Inferior parietal cortex (tissue), 1 donor: ENCODE results near the gene SCD5.

ENCODE experiments used
- DNase-seq: peaks from one replicate; pipeline ENCODE4 v3.0.0-alpha.2; 2016; ENCODE audit errors: extremely low spot score

Gene SCD5

DNA sequence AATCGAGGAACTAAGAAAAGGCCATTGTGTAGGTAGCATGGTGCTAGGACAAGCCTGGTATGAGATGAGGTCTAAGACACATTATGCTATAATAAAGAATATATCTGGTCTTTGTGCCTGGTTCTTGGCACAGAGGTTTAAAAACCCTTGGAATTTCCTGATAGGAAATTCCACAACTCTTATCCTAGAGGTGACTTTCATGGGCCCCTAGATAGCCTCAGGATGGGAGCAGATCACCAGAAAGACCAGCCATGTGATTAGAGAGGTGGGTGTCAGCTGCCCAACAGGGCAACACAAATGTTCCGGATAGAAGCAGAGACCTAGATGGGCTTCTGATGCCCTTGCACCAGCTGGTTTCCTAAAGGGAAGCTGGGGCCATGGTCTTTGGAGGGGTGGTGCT lies 107.2 kb downstream of the SCD5 start:
- DNase-seq = no peak

DNA sequence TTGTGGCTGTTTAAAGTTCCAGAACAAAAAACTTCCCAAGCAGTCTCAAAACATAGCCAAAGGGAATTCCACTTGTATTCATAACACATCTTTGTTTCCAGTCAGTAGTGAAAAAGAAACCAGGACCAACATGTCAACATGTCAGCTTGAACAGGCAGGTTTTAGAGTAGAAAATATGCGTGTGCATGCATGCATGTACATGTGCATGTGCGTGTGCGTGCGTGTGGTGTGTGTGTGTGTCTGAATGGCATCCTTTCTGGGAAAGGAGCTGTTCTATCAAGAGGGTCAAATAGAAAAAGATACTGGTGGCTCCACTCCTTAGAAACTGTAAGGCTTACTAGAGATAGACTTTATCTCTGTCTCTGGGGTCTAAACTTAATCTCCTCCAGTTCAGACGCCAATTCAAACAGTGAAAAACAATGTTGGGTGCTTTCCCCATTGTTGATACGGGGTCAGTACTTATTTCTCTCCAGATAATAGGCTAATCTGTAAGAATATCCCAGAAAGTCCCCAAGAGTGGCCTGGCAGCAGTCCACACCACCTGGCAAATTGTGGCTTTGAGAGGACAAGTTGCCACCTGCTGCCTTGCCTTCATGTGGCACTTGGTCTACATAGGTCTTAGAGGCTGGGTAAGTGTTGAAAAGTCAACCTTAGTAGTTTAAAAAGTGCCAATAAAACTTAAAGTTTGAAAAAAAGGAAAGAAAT lies 110.4 kb downstream of the SCD5 start:
- DNase-seq = no peak

DNA sequence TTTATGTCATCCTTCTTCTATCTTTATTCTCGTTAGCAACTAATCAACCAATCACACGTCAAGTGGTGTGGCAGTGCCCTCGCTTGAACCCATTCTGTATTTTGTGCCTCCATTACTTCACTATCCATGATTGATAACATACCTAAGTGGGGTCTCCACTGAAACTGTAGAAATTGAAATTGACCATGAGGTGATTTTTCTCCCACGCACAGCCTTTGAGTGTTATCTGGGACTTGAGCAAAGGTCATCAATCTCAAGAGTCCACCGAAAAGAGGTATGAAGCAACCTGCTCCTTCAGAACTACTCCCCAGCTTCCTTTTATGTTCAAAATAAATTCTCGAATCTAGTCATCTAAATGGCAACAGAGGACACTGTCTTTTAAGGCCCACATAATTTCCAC lies 111.1 kb downstream of the SCD5 start:
- no peak for DNase-seq

DNA sequence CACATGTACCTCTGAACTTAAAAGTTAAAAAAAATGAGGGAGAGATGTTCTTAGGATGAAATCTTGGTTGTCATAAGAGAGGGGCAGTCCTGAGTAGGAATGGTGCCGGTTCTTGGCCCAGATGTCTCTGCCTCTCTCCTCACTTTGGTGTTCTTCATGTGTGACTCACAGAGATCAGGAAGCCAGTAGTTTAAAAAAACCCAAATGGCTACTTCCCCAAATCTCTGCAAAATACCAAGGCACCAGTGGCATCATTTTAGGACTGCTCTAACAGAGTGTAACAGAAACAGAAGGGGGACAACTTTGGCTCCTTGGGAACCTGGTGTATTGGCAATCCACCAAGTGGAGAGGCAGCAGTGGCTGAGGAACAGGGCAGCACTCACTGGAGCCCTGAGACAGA lies 116.8 kb downstream of the SCD5 start:
- no peak for DNase-seq

DNA sequence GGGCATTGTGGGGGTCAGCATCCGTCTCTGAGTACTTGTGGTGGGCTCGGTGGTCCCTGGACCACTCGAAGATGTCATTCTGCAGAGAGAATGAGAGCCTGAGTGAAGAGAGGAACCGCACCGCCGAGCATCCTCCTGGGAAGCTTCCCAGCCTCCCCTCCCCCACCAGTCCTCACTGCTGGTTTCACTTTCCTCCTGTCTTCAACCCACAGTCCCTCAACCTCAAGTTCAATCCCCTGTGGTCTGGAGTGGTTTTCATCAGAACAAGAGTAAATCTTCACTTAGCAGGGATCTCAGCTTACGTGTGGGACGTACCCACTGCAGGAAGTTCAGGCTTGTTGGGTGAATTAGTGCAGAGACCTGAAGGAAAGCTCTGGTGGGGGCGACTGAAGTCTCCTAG lies 117.8 kb downstream of the SCD5 start:
- no peak for DNase-seq

DNA sequence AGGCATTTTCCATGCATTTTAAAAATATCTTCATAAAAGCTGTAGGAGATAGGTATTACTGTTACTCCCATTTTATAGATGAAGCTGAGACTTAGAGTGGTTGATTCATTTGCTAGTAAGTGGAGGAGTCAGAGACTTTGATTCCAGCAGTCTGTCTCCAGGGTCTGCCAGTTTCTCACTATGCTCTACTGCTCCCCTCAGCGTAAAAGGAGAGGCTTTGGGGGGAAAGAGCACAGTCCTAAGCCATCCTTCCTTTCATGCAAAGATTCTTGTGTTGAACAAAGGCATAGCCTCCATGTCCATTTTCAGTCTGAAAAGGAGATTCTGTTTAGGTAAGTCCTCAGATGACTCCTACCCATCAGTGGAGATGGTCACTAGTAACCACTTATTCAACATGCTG lies 119.1 kb downstream of the SCD5 start:
- no peak for DNase-seq

DNA sequence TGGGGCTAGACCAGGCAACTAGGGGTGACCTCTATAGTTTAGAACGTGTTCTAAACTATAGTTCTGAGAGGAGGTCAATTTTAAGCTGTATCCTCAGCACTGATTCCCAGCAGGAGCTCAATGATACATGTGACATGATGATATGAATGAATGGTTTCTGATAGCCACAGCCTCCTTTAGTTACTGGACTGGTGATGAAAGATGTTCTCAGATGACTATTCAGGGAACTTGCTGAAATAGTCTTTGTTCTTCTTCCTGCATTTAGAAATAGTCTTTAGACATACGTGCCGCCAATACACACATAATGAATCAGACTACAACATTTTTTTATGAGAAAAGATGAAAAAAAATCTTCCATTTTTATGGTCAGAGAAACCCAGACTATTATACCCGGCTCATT lies 120.5 kb downstream of the SCD5 start:
- peak; percentile 40 for DNase-seq

GRCh38 chr4:82677327-82677726 lies 121.3 kb downstream of the SCD5 start:
- peak; percentile 47 for DNase-seq

- no peak for DNase-seq
These were observed 130.7 kb downstream of the SCD5 start for GRCh38 chr4:82667761-82668480.

DNA sequence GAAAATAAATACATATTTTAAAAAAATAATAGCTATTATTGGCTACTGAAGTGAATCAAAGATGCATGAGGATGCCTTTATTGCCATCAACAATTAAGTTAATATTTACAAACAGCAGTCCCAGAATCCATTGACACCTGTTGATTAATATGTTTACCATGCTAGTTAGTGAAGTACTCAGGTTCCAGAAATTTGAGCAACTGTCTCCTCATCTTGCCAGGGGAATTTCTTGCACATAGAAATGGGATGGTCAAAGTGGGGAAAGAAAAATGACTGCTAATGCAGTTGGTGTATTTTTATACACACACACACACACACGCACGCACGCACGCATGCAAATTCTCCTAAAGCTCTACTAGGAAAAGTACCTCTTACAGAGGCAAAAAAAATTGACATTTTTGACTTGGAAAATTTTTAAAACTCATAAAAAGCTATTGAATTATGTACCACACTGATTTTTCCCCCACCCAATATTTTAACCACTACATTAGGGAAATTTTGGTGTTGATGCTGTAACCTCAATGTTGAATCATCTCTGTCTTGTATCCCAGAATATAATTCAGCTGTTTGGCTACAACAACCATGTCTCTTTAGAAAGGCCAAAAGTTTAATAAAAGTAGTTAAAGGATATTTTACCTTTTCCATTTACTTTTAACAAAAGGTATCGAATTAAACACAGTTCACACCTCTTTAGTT lies 131.5 kb downstream of the SCD5 start:
- no peak for DNase-seq

- DNase-seq = no peak
These were observed 137.2 kb downstream of the SCD5 start for GRCh38 chr4:82661181-82661992.

DNA sequence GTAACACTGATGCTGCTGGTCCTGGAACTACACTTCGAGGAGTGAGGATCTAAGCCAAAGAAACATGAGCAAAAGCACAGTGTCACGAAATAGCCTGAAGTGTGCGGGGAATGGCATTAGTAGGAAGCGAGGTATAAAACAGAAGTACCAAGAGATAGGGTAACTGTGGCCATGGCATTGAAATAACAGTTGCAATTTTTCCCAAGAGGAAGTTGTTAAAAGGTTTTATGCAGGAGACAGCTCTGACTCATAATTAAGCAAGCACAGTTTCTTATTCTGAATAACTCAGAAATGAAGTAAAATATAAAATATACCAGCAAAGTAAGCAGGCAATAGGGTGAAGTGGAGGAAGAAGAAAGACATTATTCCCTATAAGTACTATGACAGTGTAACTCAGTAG lies 146.5 kb downstream of the SCD5 start:
- DNase-seq = no peak

GRCh38 chr4:82650868-82651267 lies 147.7 kb downstream of the SCD5 start:
- no peak for DNase-seq

- DNase-seq = no peak
These were observed 150.2 kb downstream of the SCD5 start for GRCh38 chr4:82648356-82648755.

DNA sequence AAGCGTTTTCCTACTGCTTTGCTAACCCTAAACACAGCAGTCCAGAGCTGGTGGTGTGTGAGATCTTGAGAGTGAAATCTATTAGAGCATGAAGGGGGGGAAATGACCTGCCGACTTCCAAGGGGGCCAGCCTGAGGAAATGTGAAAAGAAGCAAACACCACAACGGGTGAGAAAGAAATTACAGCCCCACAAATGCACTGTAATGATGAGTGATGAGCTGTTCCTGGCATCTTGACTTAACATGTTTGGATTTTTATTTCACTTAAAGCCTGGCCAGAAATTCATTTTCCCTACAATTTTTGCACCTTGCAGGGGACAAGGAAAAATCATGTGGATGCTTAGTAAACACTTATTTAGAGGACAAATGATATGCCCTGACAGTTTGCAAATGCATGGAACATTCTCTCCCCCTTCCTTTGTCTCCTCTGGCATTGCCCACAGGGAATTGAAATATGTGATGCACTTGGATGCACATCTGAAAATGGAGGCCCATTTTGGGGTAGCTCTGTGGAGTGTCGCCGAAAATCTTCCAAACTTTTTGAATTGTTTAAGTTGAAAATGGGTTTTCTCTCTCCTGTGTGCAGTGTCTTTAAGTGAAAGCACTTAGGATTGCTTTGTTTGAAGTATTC lies 152.5 kb downstream of the SCD5 start:
- DNase-seq = no peak

- no peak for DNase-seq
These were observed 153.9 kb downstream of the SCD5 start for GRCh38 chr4:82644734-82645126.

GRCh38 chr4:82643994-82644733 lies 154.4 kb downstream of the SCD5 start:
- no peak for DNase-seq

GRCh38 chr4:82642331-82642730 lies 156.3 kb downstream of the SCD5 start:
- no peak for DNase-seq

GRCh38 chr4:82640540-82640939 lies 158.1 kb downstream of the SCD5 start:
- DNase-seq = no peak

- no peak for DNase-seq
These were observed 158.6 kb downstream of the SCD5 start for GRCh38 chr4:82639971-82640370.

GRCh38 chr4:82638479-82638878 lies 160.1 kb downstream of the SCD5 start:
- DNase-seq = no peak
